K562 (cell line): ENCODE measurements around the gene CLASP1. TPM values are rescaled to one million over a fixed set of nuclear protein-coding genes. Genes with fewer than 3 reads are reported as not detected.

Experiments
- ATAC-seq: fragments of 200-7000 bp; cut with Tn5 transposase; 3 replicates; pipeline ENCODE4 v1.9.1; 2020; ENCODE audit warnings: moderate library complexity
- BruUV-seq: library from RNA; stranded (reverse); fragments of 400-500 nt; replicated peaks from 2 replicates; lab custom pipeline; 2021; lab: Mats Ljungman, UMichigan
- CTCF ChIA-PET: fragments of 300-600 bp; formaldehyde crosslinking; extraction: SDS; loops from one replicate; lab custom pipeline; 2021; ENCODE audit warnings: low intra/inter-chr PET ratio; lab: Yijun Ruan, JAX
- POLR2A ChIA-PET: fragments of 300-600, 350-650 bp; sonication (Branson Sonifier 250); formaldehyde crosslinking; extraction: SDS; loops from one replicate; lab custom pipeline; 2021; ENCODE audit warnings: antibody characterized with exemption, inconsistent platforms; lab: Yijun Ruan, JAX
- DNase-seq, 4 experiments: peaks; one replicate each; pipeline versions ENCODE4 v3.0.0 to v3.0.0-alpha.2; 2011 to 2018; ENCODE audit warnings: low spot score in 3 of 4, mixed read lengths in 3 of 4; ENCODE audit errors: extremely low read depth in 1 of 4
- FAIRE-seq: peaks from 2 replicates; lab custom pipeline; 2011; peaks lifted over from hg19 to GRCh38; lab: Jason Lieb, UNC
- H2AFZ ChIP-seq: 2 replicates; pipeline ENCODE4 v1.6.0; 2011; ENCODE audit warnings: low read depth, low read length, control low read depth, inconsistent platforms
- H3K27ac ChIP-seq: fragments of 200-600 bp; 3 replicates; pipeline ENCODE4 v1.8.0; 2011; ENCODE audit warnings: low read depth, mild to moderate bottlenecking, control low read depth, inconsistent platforms, low read length, moderate library complexity, mixed read lengths; ENCODE audit errors: extremely low read depth
- H3K27me3 ChIP-seq, 2 experiments: fragments of 300-600 bp in 1 of 2; 2 replicates in 1 of 2; 3 replicates in 1 of 2; pipeline versions ENCODE4 v1.6.0 to v1.8.0; 2011; ENCODE audit warnings: inconsistent platforms in 2 of 2, low read length in 2 of 2, mild to moderate bottlenecking in 1 of 2, mixed read lengths in 1 of 2, moderate library complexity in 1 of 2; ENCODE audit not compliant: control insufficient read depth in 2 of 2, insufficient read depth in 2 of 2
- H3K36me3 ChIP-seq: fragments of 300-600 bp; 3 replicates; pipeline ENCODE4 v1.8.0; 2011; ENCODE audit warnings: mild to moderate bottlenecking, low read length, inconsistent platforms; ENCODE audit not compliant: control insufficient read depth, insufficient read depth
- H3K4me1 ChIP-seq, 2 experiments: fragments of 200-600 bp in 1 of 2; replicated peaks in 1 of 2; 2 replicates in 1 of 2; 3 replicates in 1 of 2; pipeline versions ENCODE4 v1.5.1 to v1.8.0; 2011; ENCODE audit warnings: inconsistent platforms in 2 of 2, low read length in 2 of 2, mild to moderate bottlenecking in 1 of 2, mixed read lengths in 1 of 2, moderate library complexity in 1 of 2; ENCODE audit not compliant: control insufficient read depth in 2 of 2, insufficient read depth in 2 of 2
- H3K4me2 ChIP-seq: 2 replicates; pipeline ENCODE4 v1.6.1; 2011; ENCODE audit warnings: low read length, control low read depth, inconsistent platforms, mixed read lengths; ENCODE audit not compliant: insufficient read depth
- H3K4me3 ChIP-seq: fragments of 200-600 bp; sonication (generic), shearing (Covaris generic); 2 replicates; pipeline ENCODE4 v1.5.1; 2016; ENCODE audit warnings: control low read depth, inconsistent platforms
- H3K79me2 ChIP-seq: fragments of 200-600 bp; 3 replicates; pipeline ENCODE4 v1.8.0; 2011; ENCODE audit warnings: low read length, inconsistent platforms; ENCODE audit not compliant: control insufficient read depth, insufficient read depth
- H3K9ac ChIP-seq, 2 experiments: 2 replicates each; pipeline versions ENCODE4 v1.6.0 to v1.6.1; 2011; ENCODE audit warnings: low read depth in 2 of 2, low read length in 2 of 2, control low read depth in 1 of 2, inconsistent platforms in 1 of 2, mild to moderate bottlenecking in 1 of 2, mixed read lengths in 1 of 2; ENCODE audit not compliant: insufficient read depth in 1 of 2
- H3K9me1 ChIP-seq: one replicate; pipeline ENCODE4 v1.6.0; 2011; ENCODE audit warnings: inconsistent platforms, mild to moderate bottlenecking, low read length, moderate library complexity; ENCODE audit not compliant: control insufficient read depth, insufficient read depth
- H3K9me3 ChIP-seq: replicated peaks from 2 replicates; pipeline ENCODE4 v1.5.1; 2011; ENCODE audit warnings: low read depth, low read length, inconsistent platforms; ENCODE audit not compliant: control insufficient read depth, insufficient read depth
- H4K20me1 ChIP-seq: replicated peaks from 2 replicates; pipeline ENCODE4 v1.6.1; 2011; ENCODE audit warnings: low read length, inconsistent platforms, mixed read lengths; ENCODE audit not compliant: control insufficient read depth, insufficient read depth
- BHLHE40 ChIP-seq: IDR thresholded peaks from 2 replicates; pipeline ENCODE4 v1.6.1; 2011; ENCODE audit warnings: low read length, improper control_type of control experiment
- BMI1 ChIP-seq: fragments of 150-350 bp; IDR thresholded peaks from 2 replicates; pipeline ENCODE4 v1.6.1; 2014; ENCODE audit warnings: low read length
- CC2D1A ChIP-seq: fragments of 450-650 bp; IDR thresholded peaks from 2 replicates; pipeline ENCODE4 v1.6.1; 2017; ENCODE audit warnings: mild to moderate bottlenecking
- CTBP1 ChIP-seq: fragments of 450-650 bp; IDR thresholded peaks from 2 replicates; pipeline ENCODE4 v1.6.1; 2016; ENCODE audit warnings: borderline replicate concordance
- EP300 ChIP-seq: IDR thresholded peaks from 2 replicates; pipeline ENCODE4 v1.6.1; 2012; ENCODE audit warnings: low read length, improper control_type of control experiment
- ETS2 ChIP-seq: IDR thresholded peaks from 2 replicates; pipeline ENCODE4 v1.6.1; 2016; ENCODE audit warnings: borderline replicate concordance, missing genetic modification characterization, mild to moderate bottlenecking, moderate library complexity, missing compliant biosample characterization; ENCODE audit not compliant: poor library complexity, severe bottlenecking
- ETV1 ChIP-seq: fragments of 450-650 bp; conservative IDR thresholded peaks from 2 replicates; pipeline ENCODE4 v1.6.1; 2016; ENCODE audit warnings: missing genetic modification characterization, control low read depth, low read depth, missing compliant biosample characterization
- FOXJ2 ChIP-seq: fragments of 200-800 bp; sonication (Bioruptor generic); IDR thresholded peaks from 2 replicates; pipeline ENCODE4 v1.6.1; 2016; ENCODE audit warnings: missing genetic modification characterization, missing compliant biosample characterization
- KDM5B ChIP-seq: fragments of 200-600 bp; sonication (generic); IDR thresholded peaks from 2 replicates; pipeline ENCODE4 v1.6.1; 2012; ENCODE audit warnings: low read depth, mild to moderate bottlenecking, moderate library complexity, low read length, control low read depth, inconsistent platforms; ENCODE audit not compliant: insufficient replicate concordance
- in situ Hi-C: fragments of 300-500 bp; cut with MboI; formaldehyde crosslinking; loops from 4 replicates; pipeline ENCODE4 v1.15.0; 2018; ENCODE audit warnings: inconsistent platforms, mixed read lengths
- intact Hi-C: fragments of 100-400 bp; cut with micrococcal nuclease; formaldehyde crosslinking; loops from 2 replicates; pipeline ENCODE4 v1.14.2; 2022
- polyA plus RNA-seq, 8 experiments: library from polyadenylated mRNA; depleted of rRNA in 4 of 8; stranded (reverse) in 5 of 8; unstranded in 3 of 8; fragments of >200 nt; fragmentation: Nextera tagmentation in 2 of 8; fragmentation: Illumina TruSeq in 1 of 8; extraction: Ambion mirVana in 2 of 8; extraction: Trizol in 1 of 8; gene quantifications; 2 replicates each; pipeline versions ENCODE4 v1.2.1 to v1.2.3, GENCODE V29; 2011 to 2014; ENCODE audit warnings: inconsistent platforms in 1 of 8, missing spikeins in 1 of 8
- total RNA-seq, 7 experiments: library from RNA; depleted of rRNA in 6 of 7; stranded (reverse); fragments of >200 nt in 6 of 7; fragmentation: Illumina TruSeq in 2 of 7; extraction: Trizol in 2 of 7; gene quantifications; 2 replicates each; pipeline versions ENCODE4 v1.2.1 to v1.2.3, GENCODE V29; 2011 to 2021; ENCODE audit warnings: low replicate concordance in 1 of 7

CLASP1 gene
- total and polyA plus RNA-seq, 9 of the 15 experiments (the other 6 are each of a cell fraction or from before 2014, with no cell fraction given): 1.7 to 40.3 (median 20.7) TPM

DNA sequence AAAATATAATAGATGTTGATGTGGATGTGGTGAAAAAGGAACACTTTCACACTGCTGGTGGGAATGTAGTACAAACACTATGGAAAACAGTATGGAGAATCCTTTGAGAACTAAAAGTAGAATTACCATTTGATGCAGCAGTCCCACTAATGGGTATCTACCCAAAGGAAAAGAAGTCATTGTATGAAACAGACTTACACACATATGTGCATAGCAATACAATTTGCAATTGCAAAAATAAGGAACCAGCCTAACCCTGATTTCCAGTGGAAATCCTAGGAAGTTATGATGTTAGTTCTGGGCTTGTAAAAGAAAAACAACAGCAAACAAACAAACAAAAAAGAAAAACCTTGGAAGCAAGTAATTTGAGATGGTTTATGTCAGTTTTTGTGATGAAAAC, 28.6 kb upstream of the CLASP1 start:
- ChIA-PET POLR2A (no interaction called here), CTCF (no interaction called here)
- H3K4me3 ChIP-seq: no peak overlapping the region
- peaks cover 5% of the 10 kb centered on the region for H3K9me3 ChIP-seq
- H3K9me1 ChIP-seq: no peaks in the 10 kb centered on the region
- intact Hi-C loops (no loop called here), in situ Hi-C loops (no loop called here)
- H3K79me2 ChIP-seq: no peaks in the 10 kb centered on the region
- BruUV-seq: no TSS peak
- TF ChIP-seq FOXJ2 (tag) (no peak), KDM5B (no peak), CTBP1 (no peak), ETV1 (no peak), ETS2 (tag) (no peak), BHLHE40 (no peak), BMI1 (no peak), CC2D1A (no peak), EP300 (no peak)
- no peak overlapping the region for H3K9ac ChIP-seq
- H3K4me2 ChIP-seq: no peak overlapping the region
- ATAC-seq (no peak), FAIRE-seq (no peak), DNase-seq (no peak)
- H3K36me3 ChIP-seq: no peaks in the 10 kb centered on the region
- no peaks in the 10 kb centered on the region for H3K27me3 ChIP-seq
- H3K27ac ChIP-seq: no peak overlapping the region
- no peak overlapping the region for H2AFZ ChIP-seq
- H3K4me1 ChIP-seq: no peaks in the 10 kb centered on the region
- H4K20me1 ChIP-seq: no peaks in the 10 kb centered on the region
